ENCODE results near the gene TMPRSS13.

TMPRSS13 gene

DNA sequence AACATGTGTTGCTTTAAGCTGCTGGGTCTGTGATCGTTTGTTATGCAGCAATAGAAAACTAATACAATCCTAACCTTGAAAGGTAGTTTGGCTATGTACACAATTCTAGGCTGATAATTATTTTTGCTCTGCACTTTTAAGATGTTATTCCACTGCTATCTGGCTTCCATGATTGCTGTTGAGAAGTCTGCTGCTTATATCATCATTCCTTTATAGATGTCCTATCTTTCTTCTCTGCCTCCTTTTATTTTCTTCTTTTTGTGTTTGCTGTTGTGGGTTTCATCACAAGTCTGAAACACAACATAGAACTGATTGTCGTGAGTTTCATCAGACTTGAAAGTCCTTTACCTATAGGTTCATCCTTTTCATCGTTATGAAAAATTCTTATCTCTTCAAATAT is 76.9 kb downstream of the TMPRSS13 start:
- DNase-seq (ENCODE audit: low read depth) = no peak
- TF ChIP-seq, protein P1, sequence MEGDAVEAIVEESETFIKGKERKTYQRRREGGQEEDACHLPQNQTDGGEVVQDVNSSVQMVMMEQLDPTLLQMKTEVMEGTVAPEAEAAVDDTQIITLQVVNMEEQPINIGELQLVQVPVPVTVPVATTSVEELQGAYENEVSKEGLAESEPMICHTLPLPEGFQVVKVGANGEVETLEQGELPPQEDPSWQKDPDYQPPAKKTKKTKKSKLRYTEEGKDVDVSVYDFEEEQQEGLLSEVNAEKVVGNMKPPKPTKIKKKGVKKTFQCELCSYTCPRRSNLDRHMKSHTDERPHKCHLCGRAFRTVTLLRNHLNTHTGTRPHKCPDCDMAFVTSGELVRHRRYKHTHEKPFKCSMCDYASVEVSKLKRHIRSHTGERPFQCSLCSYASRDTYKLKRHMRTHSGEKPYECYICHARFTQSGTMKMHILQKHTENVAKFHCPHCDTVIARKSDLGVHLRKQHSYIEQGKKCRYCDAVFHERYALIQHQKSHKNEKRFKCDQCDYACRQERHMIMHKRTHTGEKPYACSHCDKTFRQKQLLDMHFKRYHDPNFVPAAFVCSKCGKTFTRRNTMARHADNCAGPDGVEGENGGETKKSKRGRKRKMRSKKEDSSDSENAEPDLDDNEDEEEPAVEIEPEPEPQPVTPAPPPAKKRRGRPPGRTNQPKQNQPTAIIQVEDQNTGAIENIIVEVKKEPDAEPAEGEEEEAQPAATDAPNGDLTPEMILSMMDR (IDR thresholded peaks at IDR 0.05; ENCODE audit: low read depth, low read length, missing control alignments) = no peak
- H3K4me3 ChIP-seq (ENCODE audit: low read depth, low read length) = no peak overlapping the region

DNA sequence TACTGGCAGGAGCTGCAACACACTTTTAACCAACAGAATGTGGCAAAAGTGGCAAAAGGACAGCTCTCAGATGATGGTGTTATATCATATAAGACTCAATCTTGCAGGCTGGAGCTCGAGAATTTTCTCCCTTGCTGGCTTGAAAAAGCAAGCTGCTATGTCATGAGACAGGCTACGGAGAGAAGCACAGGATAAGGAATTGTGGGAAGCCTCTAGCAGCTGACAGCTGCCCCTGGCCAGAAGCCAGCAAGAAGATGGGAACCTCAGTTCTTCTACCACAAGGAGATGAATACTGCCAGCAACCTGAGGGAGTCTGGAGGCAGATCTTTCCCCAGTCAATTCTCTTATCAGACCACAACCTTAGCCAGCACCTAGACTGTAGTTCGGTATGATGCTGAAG is 77.3 kb downstream of the TMPRSS13 start:
- TF ChIP-seq, protein P1 (IDR thresholded peaks at IDR 0.05; ENCODE audit: low read depth, low read length, missing control alignments) = no peak
- no peak for DNase-seq (ENCODE audit: low read depth)
- no peak overlapping the region for H3K4me3 ChIP-seq (ENCODE audit: low read depth, low read length)

DNA sequence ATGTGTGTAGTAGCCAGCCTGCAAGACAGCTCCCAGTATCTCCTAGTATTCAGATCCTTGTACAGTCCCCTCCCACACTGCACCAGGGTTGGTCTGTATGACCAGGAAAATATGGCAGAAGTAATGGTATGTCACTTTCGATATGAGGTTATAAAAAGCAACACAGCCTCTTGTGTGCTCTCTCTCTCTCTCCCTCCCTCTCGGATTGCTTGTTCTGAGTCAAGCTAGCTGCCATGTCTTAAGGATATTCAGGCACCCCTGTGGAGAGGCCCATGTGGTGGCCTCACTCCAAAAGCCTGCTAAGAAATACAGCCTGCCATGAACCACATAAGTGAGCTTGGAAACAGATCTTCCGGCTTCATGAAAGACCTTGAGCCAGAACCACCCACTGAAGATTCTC is 78.1 kb downstream of the TMPRSS13 start:
- TF ChIP-seq, protein P1 (IDR thresholded peaks at IDR 0.05; ENCODE audit: low read depth, low read length, missing control alignments) = no peak
- DNase-seq (ENCODE audit: low read depth) = no peak
- H3K4me3 ChIP-seq (ENCODE audit: low read depth, low read length) = no peak overlapping the region

All from GM12864 (cell line).